ENCODE measurements around the gene ITGA2B. TPM values are rescaled to one million over a fixed set of nuclear protein-coding genes. Genes with fewer than 3 reads are reported as not detected.

Gene ITGA2B
- total and polyA plus RNA-seq, 2 donors (not counting 1 experiment from before 2014, with no cell fraction given), result 0.10 to 0.66 TPM

GRCh38 chr17:44379887-44380286, 9.6 kb downstream of the ITGA2B start:
- DNase-seq (ENCODE audit: low read depth in 2 of 2), result no peak
- Histone ChIP-seq H3K36me3 (ENCODE audit: control insufficient read depth, insufficient read depth, low read length) (no peaks in the 10 kb centered on the region), H3K4me3 (replicated peaks in 1 of 4; ENCODE audit: control extremely low read depth in 1 of 4, insufficient read depth in 1 of 4, low read depth in 3 of 4, low read length in 4 of 4) (no peak overlapping the region), H3K9me3 (ENCODE audit: control insufficient read depth, insufficient read depth, low read depth, low read length) (no peaks in the 10 kb centered on the region), H3K79me2 (ENCODE audit: control insufficient read depth, insufficient read depth, low read length) (no peaks in the 10 kb centered on the region), H4K20me1 (ENCODE audit: control insufficient read depth, extremely low read depth, insufficient read depth, low read length) (no peaks in the 10 kb centered on the region), H3K4me2 (ENCODE audit: extremely low read depth, insufficient read depth, low read length) (no peak overlapping the region), H3K27me3 (ENCODE audit: control insufficient read depth, insufficient read depth, low read length) (peaks cover 19% of the 10 kb centered on the region), H2AFZ (ENCODE audit: low read length) (no peak overlapping the region), H3K9ac (ENCODE audit: insufficient read depth, low read length) (no peak overlapping the region), H3K27ac (ENCODE audit: insufficient read depth, low read length) (no peak overlapping the region), H3K4me1 (ENCODE audit: control insufficient read depth, extremely low read depth, insufficient read depth, low read length) (no peaks in the 10 kb centered on the region)
- TF ChIP-seq CTCF (conservative IDR thresholded peaks at IDR 0.05 in 1 of 2, IDR thresholded peaks at IDR 0.05 in 1 of 2; ENCODE audit: low read depth in 1 of 2, low read length in 2 of 2) (no peak), EZH2 (IDR thresholded peaks at IDR 0.05; ENCODE audit: low read length, missing control alignments) (no peak)

GRCh38 chr17:44378171-44378705, 11.2 kb downstream of the ITGA2B start:
- Histone ChIP-seq H3K36me3 (ENCODE audit: control insufficient read depth, insufficient read depth, low read length) (no peaks in the 10 kb centered on the region), H3K9me3 (ENCODE audit: control insufficient read depth, insufficient read depth, low read depth, low read length) (no peaks in the 10 kb centered on the region), H4K20me1 (ENCODE audit: control insufficient read depth, extremely low read depth, insufficient read depth, low read length) (no peaks in the 10 kb centered on the region), H2AFZ (ENCODE audit: low read length) (no peak overlapping the region), H3K4me3 (replicated peaks in 1 of 4; ENCODE audit: control extremely low read depth in 1 of 4, insufficient read depth in 1 of 4, low read depth in 3 of 4, low read length in 4 of 4) (no peak overlapping the region), H3K4me2 (ENCODE audit: extremely low read depth, insufficient read depth, low read length) (no peak overlapping the region), H3K27ac (ENCODE audit: insufficient read depth, low read length) (no peak overlapping the region), H3K27me3 (ENCODE audit: control insufficient read depth, insufficient read depth, low read length) (peaks cover 6% of the 10 kb centered on the region), H3K9ac (ENCODE audit: insufficient read depth, low read length) (no peak overlapping the region), H3K79me2 (ENCODE audit: control insufficient read depth, insufficient read depth, low read length) (no peaks in the 10 kb centered on the region), H3K4me1 (ENCODE audit: control insufficient read depth, extremely low read depth, insufficient read depth, low read length) (no peaks in the 10 kb centered on the region)
- TF ChIP-seq EZH2 (IDR thresholded peaks at IDR 0.05; ENCODE audit: low read length, missing control alignments) (no peak), CTCF (conservative IDR thresholded peaks at IDR 0.05 in 1 of 2, IDR thresholded peaks at IDR 0.05 in 1 of 2; ENCODE audit: low read depth in 1 of 2, low read length in 2 of 2) (no peak)
- DNase-seq (ENCODE audit: low read depth in 2 of 2), result no peak

GRCh38 chr17:44376779-44377178, 12.7 kb downstream of the ITGA2B start:
- TF ChIP-seq CTCF (conservative IDR thresholded peaks at IDR 0.05 in 1 of 2, IDR thresholded peaks at IDR 0.05 in 1 of 2; ENCODE audit: low read depth in 1 of 2, low read length in 2 of 2) (no peak), EZH2 (IDR thresholded peaks at IDR 0.05; ENCODE audit: low read length, missing control alignments) (no peak)
- H4K20me1 ChIP-seq (ENCODE audit: control insufficient read depth, extremely low read depth, insufficient read depth, low read length), result no peaks in the 10 kb centered on the region
- DNase-seq (ENCODE audit: low read depth in 2 of 2), result no peak

More at GRCh38 chr17:44376779-44377178, 12.7 kb downstream of the ITGA2B start:
- H3K4me2 ChIP-seq (ENCODE audit: extremely low read depth, insufficient read depth, low read length), result no peak overlapping the region
- no peaks in the 10 kb centered on the region for H3K27me3 ChIP-seq (ENCODE audit: control insufficient read depth, insufficient read depth, low read length)
- H3K4me1 ChIP-seq (ENCODE audit: control insufficient read depth, extremely low read depth, insufficient read depth, low read length), result no peaks in the 10 kb centered on the region
- H2AFZ ChIP-seq (ENCODE audit: low read length), result no peak overlapping the region
- H3K79me2 ChIP-seq (ENCODE audit: control insufficient read depth, insufficient read depth, low read length), result no peaks in the 10 kb centered on the region
- no peak overlapping the region for H3K4me3 ChIP-seq (replicated peaks in 1 of 4; ENCODE audit: control extremely low read depth in 1 of 4, insufficient read depth in 1 of 4, low read depth in 3 of 4, low read length in 4 of 4)
- no peak overlapping the region for H3K9ac ChIP-seq (ENCODE audit: insufficient read depth, low read length)
- no peaks in the 10 kb centered on the region for H3K9me3 ChIP-seq (ENCODE audit: control insufficient read depth, insufficient read depth, low read depth, low read length)
- no peak overlapping the region for H3K27ac ChIP-seq (ENCODE audit: insufficient read depth, low read length)
- H3K36me3 ChIP-seq (ENCODE audit: control insufficient read depth, insufficient read depth, low read length), result no peaks in the 10 kb centered on the region
